HG03469 (cell line): ENCODE measurements around the gene KRT1.
"Not testable (repeated sequence)": the region's sequence is repeated elsewhere in the genome, so short reads cannot be mapped to it uniquely, and the experiment has no call there.

Source experiments
- ATAC-seq: cut with Tn5 transposase; IDR thresholded peaks from one replicate; pipeline ENCODE4 v1.9.1; 2021; ENCODE audit warnings: mild to moderate bottlenecking, moderate library complexity, moderate number of reproducible peaks; ENCODE audit not compliant: unreplicated experiment

The KRT1 gene

GRCh38 chr12:52680363-52680762 lies at the start of gene KRT1:
Gene KRT1, minus strand, starts transcription at chr12:52680407. Its CDS starts 59 bp downstream, at chr12:52680348.
- ATAC-seq: no peak

GRCh38 chr12:52729147-52729546 lies 48.9 kb upstream of the KRT1 start:
- no peak for ATAC-seq

- ATAC-seq: no peak
Observed at GRCh38 chr12:52728374-52728773, 48.2 kb upstream of the KRT1 start.

- no peak for ATAC-seq
Observed at GRCh38 chr12:52727037-52727436, 46.8 kb upstream of the KRT1 start.

- ATAC-seq: no peak
Observed at GRCh38 chr12:52726451-52726850, 46.2 kb upstream of the KRT1 start.

- ATAC-seq: no peak
Observed at GRCh38 chr12:52724384-52724783, 44.2 kb upstream of the KRT1 start.

- no peak for ATAC-seq
Observed at GRCh38 chr12:52722680-52723079, 42.5 kb upstream of the KRT1 start.

GRCh38 chr12:52721838-52722470 lies 41.7 kb upstream of the KRT1 start:
- ATAC-seq: no peak

GRCh38 chr12:52720365-52720886 lies 40.2 kb upstream of the KRT1 start:
- ATAC-seq: no peak

- no peak for ATAC-seq
Observed at GRCh38 chr12:52716061-52716460, 35.9 kb upstream of the KRT1 start.

GRCh38 chr12:52715416-52715815 lies 35.2 kb upstream of the KRT1 start:
- ATAC-seq: no peak

GRCh38 chr12:52714887-52715281 lies 34.7 kb upstream of the KRT1 start:
- ATAC-seq: no peak

GRCh38 chr12:52713960-52714886 lies 34.0 kb upstream of the KRT1 start:
- no peak for ATAC-seq

GRCh38 chr12:52712122-52712521 lies 31.9 kb upstream of the KRT1 start:
- not testable (repeated sequence) for ATAC-seq

GRCh38 chr12:52710730-52711129 lies 30.5 kb upstream of the KRT1 start:
- ATAC-seq: no peak

- no peak for ATAC-seq
Observed at GRCh38 chr12:52708010-52708409, 27.8 kb upstream of the KRT1 start.

GRCh38 chr12:52704464-52704863 lies 24.3 kb upstream of the KRT1 start:
- no peak for ATAC-seq

- ATAC-seq: no peak
Observed at GRCh38 chr12:52703878-52704277, 23.7 kb upstream of the KRT1 start.

- no peak for ATAC-seq
Observed at GRCh38 chr12:52703424-52703823, 23.2 kb upstream of the KRT1 start, which contains the start of gene KRT77. Gene KRT77, minus strand, starts transcription at chr12:52703524. Its CDS starts 90 bp downstream, at chr12:52703434.

GRCh38 chr12:52702338-52702737 lies 22.1 kb upstream of the KRT1 start:
- ATAC-seq: no peak

- ATAC-seq: no peak
Observed at GRCh38 chr12:52701281-52701680, 21.1 kb upstream of the KRT1 start.

GRCh38 chr12:52699960-52700359 lies 19.8 kb upstream of the KRT1 start:
- ATAC-seq: no peak
